Amniotic stem cell (primary cell): Measurements from ENCODE around the gene KIF1B.

Source experiments
- DNase-seq: peaks from one replicate; lab custom pipeline; 2025; lab: John Stamatoyannopoulos, UW

Gene KIF1B

DNA sequence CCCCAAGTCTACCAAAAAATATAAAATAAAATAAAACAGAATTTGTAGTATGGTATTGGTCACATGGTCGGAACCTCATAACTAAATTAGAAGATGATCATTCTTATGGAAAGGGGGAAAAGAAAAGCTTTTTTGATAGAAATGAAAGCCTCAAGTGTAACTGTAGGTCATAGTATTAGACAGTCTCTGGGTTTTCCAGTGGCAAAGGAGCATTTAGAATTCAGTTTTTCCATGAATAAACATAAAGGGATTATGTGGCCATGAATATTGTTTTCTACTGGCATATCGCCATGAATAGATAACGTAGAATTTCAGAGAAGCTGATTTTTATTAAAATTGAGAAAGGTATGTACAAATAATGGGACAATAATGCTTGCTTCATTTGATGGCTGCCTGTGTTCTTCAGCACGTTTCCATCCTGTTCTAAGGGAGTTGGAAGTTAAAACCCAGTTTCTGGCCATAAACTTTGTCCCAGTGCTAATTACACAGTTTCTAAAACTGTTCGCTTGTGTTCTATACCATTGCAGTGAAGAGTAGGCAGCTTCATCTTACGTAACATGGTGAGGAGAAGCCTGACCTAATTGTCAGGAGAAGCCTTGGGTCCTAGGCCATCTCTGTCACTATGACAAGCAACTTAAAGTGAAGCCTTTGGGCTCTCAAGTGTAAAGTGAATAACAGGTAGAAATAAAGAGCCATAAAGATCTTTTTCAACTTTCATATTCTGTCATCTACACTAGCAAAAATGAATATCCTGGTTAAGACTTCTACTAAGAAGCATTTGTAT, 118.0 kb downstream of the KIF1B start:
- DNase-seq, result no peak

GRCh38 chr1:10337436-10337835, 127.1 kb downstream of the KIF1B start:
- DNase-seq, result no peak

- DNase-seq, result no peak
These were observed 127.7 kb downstream of the KIF1B start for GRCh38 chr1:10338047-10338446.

DNA sequence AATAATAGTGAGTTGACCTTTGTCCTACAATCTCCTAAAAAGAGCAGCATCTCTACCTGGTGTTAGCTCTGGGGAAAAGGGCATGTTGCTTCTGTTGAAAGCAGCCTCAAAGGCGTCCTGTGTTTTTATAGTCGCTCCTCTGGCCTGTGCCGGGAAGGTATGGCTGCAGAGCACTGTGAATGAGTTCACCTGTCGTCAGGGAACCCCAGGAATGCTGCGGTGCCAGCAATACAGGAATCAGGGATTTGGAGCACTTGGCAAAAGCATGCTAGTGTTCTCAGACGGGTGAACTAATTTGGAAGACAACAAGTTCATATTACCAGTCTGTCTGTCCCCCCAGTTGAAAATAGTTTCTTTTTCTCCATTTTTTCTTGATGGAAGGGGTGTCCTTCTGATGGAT, 128.2 kb downstream of the KIF1B start:
- DNase-seq, result no peak

GRCh38 chr1:10339036-10339567, 128.7 kb downstream of the KIF1B start:
- no peak for DNase-seq

DNA sequence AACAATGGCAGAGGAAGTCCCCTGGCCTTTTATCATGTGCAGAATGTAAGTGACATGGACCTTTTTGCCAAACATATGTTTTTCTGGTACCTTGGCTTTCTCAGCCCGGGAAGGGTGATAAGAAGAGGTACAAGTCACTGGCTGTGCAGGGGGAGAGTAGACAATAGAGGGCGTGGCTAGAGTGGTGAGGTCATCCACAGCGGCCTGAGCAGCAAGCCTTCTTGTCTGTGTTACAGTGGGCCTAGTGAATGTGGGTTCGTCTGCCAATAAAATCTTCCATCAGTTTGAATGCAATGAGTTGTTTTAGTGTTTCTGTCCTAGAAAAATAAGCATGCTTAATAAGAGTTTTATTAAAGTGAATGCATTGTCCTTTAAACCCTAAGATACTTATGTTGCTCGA, 129.4 kb downstream of the KIF1B start:
- no peak for DNase-seq

DNA sequence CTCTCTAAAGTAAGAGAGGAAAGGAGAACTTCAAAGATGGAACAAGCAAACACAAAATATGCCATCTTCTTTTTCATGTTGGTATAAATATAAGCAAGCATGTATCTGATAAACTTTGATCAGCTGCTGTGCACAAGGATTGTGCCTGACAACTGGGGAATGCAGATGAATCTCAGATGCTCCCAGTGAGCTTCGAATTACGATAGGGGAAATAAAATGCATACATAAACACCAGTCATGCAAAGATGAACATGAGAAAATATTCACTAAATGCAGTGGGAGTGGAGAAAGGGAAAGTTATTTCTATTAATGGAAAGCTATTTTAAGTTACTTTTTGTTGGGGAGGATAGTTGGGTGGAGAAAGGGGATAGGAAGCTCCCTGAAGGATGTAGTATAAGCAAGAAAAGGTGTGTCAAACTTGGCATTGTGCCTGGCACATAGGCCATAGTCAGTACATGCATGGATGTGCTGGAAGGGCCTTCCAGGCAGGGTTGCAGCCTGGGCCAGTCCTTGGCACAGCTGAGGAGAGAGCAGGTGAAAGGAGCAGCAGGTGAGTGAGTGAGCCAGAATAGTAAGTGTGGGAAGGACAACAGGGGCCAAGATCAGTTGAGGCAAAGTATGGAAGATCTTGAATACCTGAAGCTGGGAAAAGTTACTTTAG, 130.7 kb downstream of the KIF1B start:
- no peak for DNase-seq

- no peak for DNase-seq
These were observed 136.7 kb downstream of the KIF1B start for GRCh38 chr1:10347109-10347508.

DNA sequence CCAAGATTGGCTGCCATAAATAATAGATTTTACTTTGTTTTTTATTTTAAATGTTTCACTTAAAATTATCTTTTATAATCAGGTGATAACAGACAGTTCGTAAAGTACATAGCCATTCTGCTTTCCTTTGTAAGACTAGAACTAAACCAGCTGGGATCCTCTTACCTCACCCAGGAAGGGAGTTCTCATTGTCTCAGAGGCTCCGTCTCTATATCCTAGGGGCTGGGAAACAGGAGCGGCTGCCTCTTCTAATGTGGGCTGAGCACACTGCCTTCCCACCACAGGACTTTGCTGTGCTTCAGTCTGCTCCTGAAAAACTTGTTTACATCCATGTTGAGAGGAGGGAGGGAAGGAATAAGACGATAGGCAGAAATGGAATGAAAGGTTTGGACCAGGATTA, 142.9 kb downstream of the KIF1B start:
- DNase-seq, result no peak

DNA sequence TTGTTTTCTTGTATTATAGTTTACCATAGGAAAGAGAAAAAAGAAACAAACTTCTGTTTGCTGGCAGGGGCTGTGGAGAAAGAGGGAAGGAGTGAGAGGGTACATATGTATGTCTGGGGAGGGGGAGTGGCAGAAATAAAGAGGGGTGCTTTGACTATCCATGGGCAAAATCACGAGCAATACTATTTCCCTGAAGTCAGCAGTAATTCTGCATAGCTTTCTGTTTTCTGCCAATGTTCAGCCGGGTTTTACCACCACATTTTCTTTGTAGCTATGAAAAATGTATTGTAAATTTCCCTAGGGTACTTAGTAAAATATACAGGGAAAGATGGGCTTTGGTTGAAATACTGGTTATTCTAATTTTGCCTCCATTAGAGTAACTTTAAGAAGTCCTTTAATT, 143.3 kb downstream of the KIF1B start:
- no peak for DNase-seq

GRCh38 chr1:10360045-10360444, 149.7 kb downstream of the KIF1B start:
- no peak for DNase-seq

DNA sequence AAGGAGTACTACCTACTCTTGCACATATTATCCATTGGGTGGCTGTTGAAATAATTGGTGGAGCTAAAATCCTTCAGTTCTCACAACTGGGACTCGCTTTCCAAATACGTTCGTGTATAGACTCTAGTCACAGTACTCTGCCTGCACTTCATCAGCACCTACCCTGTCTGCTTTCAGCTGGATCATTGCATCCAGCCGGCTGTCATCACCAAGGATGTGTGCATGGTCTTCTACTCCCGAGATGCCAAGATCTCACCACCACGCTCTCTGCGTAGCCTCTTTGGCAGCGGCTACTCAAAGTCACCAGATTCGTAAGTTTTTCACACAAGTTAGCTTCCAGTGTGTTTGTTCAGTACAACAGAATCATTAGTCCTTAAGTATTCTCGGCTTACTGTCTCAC, 151.1 kb downstream of the KIF1B start:
- DNase-seq, result no peak

GRCh38 chr1:10368194-10368593, 157.8 kb downstream of the KIF1B start:
- DNase-seq, result no peak

DNA sequence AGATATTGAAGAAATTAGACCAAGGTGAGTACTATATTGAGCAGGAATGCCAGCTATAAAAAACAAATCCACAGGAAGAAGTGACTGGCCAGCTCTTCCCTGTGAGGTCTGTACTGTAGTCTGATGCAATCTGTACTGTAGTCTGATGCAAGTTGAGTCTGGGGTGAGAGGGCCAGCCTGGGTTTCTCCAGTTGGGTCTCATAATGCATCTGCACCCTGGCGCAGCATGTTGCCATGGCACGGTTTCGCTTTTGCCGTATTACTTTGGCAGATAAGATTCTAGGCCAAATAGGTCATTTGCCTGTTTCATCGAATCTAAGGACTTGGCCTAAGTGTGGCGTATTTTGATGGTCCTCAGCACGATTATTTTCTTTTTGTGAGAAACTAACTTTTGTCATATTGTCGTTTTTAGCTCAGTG, 164.1 kb downstream of the KIF1B start:
- no peak for DNase-seq

DNA sequence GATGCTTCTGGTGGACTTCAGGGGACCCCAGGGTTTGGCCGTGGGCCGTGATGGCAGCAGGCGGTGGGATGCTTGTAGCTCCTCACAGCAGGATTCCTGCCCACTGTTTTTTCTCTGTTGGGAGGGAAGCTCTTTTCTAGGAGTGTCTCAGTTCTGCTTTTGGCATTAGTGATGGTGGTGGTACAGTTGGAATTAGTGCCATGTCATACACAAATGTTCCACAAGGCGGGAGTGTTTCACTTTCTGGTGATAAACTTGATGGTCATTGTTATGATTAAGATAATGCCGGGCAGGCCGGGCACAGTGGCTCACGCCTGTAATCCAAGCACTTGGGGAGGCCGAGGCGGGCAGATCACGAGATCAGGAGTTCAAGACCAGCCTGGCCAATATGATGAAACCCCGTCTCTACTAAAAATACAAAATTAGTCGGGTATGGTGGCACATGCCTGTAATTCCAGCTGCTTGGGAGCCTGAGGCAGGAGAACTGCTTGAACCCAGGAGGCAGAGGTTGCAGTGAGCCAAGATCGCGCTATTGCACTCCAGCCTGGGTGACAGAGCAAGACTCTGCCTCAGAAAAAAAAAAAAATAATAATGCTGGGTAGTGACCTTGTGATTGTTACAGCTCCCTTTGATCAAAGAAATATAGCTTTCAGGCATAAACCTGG, 167.1 kb downstream of the KIF1B start:
- DNase-seq, result peak; percentile 73

GRCh38 chr1:10378081-10378841, 167.9 kb downstream of the KIF1B start:
- DNase-seq, result no peak

DNA sequence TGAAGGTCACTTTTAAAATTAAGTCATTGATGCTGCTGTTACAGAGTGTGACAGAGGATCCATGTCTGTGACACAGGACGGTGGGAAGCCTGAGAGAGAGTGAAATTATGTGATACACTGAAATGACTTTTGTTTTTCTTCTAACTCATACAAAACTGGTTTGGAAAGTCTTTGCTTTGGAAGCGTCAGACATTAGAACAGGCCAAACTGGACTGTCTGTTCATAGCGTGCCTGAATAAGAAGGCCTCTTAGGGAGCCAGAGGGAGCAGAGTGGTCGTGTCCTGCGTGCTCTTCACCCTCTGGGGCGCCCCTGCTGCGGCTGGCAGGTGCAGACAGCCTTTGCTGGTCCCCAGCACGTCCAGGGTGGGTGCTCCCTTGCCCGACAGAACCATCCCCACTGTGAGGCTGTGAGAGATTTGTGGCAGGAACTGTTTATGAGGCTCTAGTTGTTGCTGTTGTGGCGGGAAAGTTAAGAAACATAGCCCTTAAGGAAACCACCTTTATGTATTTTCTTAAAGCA, 168.8 kb downstream of the KIF1B start:
- no peak for DNase-seq

DNA sequence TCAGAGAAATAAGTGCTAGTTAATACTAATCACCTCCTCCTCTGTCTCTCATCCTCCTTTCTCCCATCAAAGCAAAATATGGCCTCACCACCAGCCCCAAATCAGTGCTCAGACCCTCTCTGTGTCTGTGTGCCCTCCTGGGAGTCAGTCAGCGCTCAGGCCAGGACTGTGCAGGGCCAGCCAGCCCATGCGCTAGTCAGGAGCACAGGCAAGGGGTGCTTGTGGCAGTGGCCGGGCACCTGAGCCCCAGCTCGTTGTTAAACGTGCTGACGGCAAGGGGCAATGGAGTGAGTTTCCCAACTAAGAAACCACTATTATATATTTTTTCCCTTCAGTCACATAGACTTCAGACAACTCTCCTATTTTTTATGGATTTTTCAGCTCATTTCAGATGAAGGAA, 169.3 kb downstream of the KIF1B start:
- no peak for DNase-seq

DNA sequence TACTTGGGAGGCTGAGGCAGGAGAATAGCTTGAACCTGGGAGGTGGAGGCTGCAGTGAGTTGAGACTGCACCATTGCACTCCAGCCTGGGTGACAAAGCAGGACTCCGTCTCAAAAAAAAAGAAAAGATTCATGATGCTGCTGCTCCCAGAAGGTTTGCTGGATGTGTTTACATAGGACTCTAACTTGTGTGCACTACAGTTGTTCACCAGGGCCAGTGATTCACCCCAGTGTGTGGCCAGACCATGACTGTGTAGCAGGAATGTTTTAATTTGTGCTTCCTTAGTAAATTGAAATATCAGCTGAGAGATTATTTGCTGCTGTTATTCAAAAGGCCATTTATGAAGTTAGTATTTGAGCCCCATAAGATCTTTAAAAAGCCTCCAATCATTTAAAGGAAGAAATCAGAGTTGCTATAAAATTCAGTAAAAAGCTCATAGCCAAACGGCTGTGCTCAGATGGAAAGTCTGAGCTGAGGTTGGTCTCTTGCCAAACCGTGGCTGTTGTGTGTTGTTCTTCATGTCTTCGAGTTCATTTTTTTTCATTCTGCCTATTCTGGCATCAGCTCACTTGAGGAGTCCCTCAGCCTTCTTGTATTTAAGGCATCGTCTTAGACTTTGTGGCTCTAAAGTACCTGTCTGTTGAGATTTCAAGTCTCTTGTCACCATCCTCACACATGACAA, 170.4 kb downstream of the KIF1B start:
- peak; percentile 67 for DNase-seq

GRCh38 chr1:10383630-10384029, 173.3 kb downstream of the KIF1B start:
- no peak for DNase-seq

GRCh38 chr1:10384219-10384618, 173.8 kb downstream of the KIF1B start:
- no peak for DNase-seq
